Measurements from ENCODE around the gene TCF4.

The TCF4 gene

GRCh38 chr18:55307505-55307904, 280.5 kb downstream of the TCF4 start:
- in situ Hi-C loops (cut with HindIII; ENCODE audit: low sequenced_read_pairs), result no loop called here

- in situ Hi-C loops (cut with HindIII; ENCODE audit: low sequenced_read_pairs), result no loop called here
These were observed 281.5 kb downstream of the TCF4 start for GRCh38 chr18:55306359-55307024.

- in situ Hi-C loops (cut with HindIII; ENCODE audit: low sequenced_read_pairs), result no loop called here
These were observed 285.7 kb downstream of the TCF4 start for GRCh38 chr18:55302167-55302833.

GRCh38 chr18:55301824-55302166, 286.2 kb downstream of the TCF4 start:
- in situ Hi-C loops (cut with HindIII; ENCODE audit: low sequenced_read_pairs), result no loop called here

GRCh38 chr18:55300936-55301531, 287.0 kb downstream of the TCF4 start:
- in situ Hi-C loops (cut with HindIII; ENCODE audit: low sequenced_read_pairs), result no loop called here

GRCh38 chr18:55300421-55300935, 287.5 kb downstream of the TCF4 start:
- in situ Hi-C loops (cut with HindIII; ENCODE audit: low sequenced_read_pairs), result no loop called here

GRCh38 chr18:55296778-55297177, 291.2 kb downstream of the TCF4 start:
- in situ Hi-C loops (cut with HindIII; ENCODE audit: low sequenced_read_pairs), result no loop called here

- in situ Hi-C loops (cut with HindIII; ENCODE audit: low sequenced_read_pairs), result no loop called here
These were observed 291.9 kb downstream of the TCF4 start for GRCh38 chr18:55296115-55296514.

- in situ Hi-C loops (cut with HindIII; ENCODE audit: low sequenced_read_pairs), result no loop called here
These were observed 297.1 kb downstream of the TCF4 start for GRCh38 chr18:55290898-55291297.

GRCh38 chr18:55289775-55290174, 298.2 kb downstream of the TCF4 start:
- in situ Hi-C loops (cut with HindIII; ENCODE audit: low sequenced_read_pairs), result no loop called here

- in situ Hi-C loops (cut with HindIII; ENCODE audit: low sequenced_read_pairs), result no loop called here
These were observed 298.9 kb downstream of the TCF4 start for GRCh38 chr18:55289048-55289447.

GRCh38 chr18:55287935-55288868, 299.8 kb downstream of the TCF4 start:
- in situ Hi-C loops (cut with HindIII; ENCODE audit: low sequenced_read_pairs), result no loop called here

GRCh38 chr18:55287149-55287806, 300.7 kb downstream of the TCF4 start:
- in situ Hi-C loops (cut with HindIII; ENCODE audit: low sequenced_read_pairs), result no loop called here

- in situ Hi-C loops (cut with HindIII; ENCODE audit: low sequenced_read_pairs), result no loop called here
These were observed 301.7 kb downstream of the TCF4 start for GRCh38 chr18:55286257-55286825.

- in situ Hi-C loops (cut with HindIII; ENCODE audit: low sequenced_read_pairs), result no loop called here
These were observed 303.4 kb downstream of the TCF4 start for GRCh38 chr18:55284614-55285013.

- in situ Hi-C loops (cut with HindIII; ENCODE audit: low sequenced_read_pairs), result no loop called here
These were observed 304.7 kb downstream of the TCF4 start for GRCh38 chr18:55283309-55283708.

GRCh38 chr18:55280503-55280902, 307.5 kb downstream of the TCF4 start:
- in situ Hi-C loops (cut with HindIII; ENCODE audit: low sequenced_read_pairs), result no loop called here

- in situ Hi-C loops (cut with HindIII; ENCODE audit: low sequenced_read_pairs), result no loop called here
These were observed 312.7 kb downstream of the TCF4 start for GRCh38 chr18:55275039-55275901.

- in situ Hi-C loops (cut with HindIII; ENCODE audit: low sequenced_read_pairs), result no loop called here
These were observed 315.3 kb downstream of the TCF4 start for GRCh38 chr18:55272510-55273243.

All from DLD1 (cell line).